Sigmoid colon (tissue), 7 donors: Measurements from ENCODE around the gene COL4A2. TPM values are rescaled to one million over a fixed set of nuclear protein-coding genes. Genes with fewer than 3 reads are reported as not detected.

ENCODE experiments used
- DNase-seq: peaks from one replicate; pipeline ENCODE4 v3.0.0-alpha.2; 2019
- H3K27ac ChIP-seq, 4 donors: fragments of 200-600 bp; sonication (generic); one replicate each; pipeline ENCODE4 v1.5.1; 2016 to 2019; ENCODE audit warnings: mild to moderate bottlenecking in 1 of 4
- H3K27me3 ChIP-seq, 3 donors: fragments of 200-600 bp; sonication (generic); one replicate each; pipeline ENCODE4 v1.5.1; 2019; ENCODE audit warnings: mild to moderate bottlenecking in 1 of 3
- H3K36me3 ChIP-seq, 4 donors: fragments of 200-600 bp; sonication (generic); one replicate each; pipeline ENCODE4 v1.5.1; 2016 to 2019
- H3K4me1 ChIP-seq, 4 donors: fragments of 200-600 bp; sonication (generic); one replicate each; pipeline ENCODE4 v1.5.1; 2017 to 2019
- H3K4me3 ChIP-seq, 4 donors: fragments of 200-600 bp; sonication (generic); one replicate each; pipeline ENCODE4 v1.5.1; 2017 to 2019; ENCODE audit warnings: mild to moderate bottlenecking in 2 of 4, moderate library complexity in 1 of 4
- H3K9me3 ChIP-seq, 4 donors: fragments of 200-600 bp in 3 of 4; sonication (generic) in 3 of 4; one replicate each; pipeline versions ENCODE4 v1.5.1 to v1.6.1; 2013 to 2019
- CTCF ChIP-seq, 4 experiments: fragments of 450-650 bp in 3 of 4; fragments of 200-600 bp in 1 of 4; IDR thresholded peaks; one replicate each; pipeline ENCODE4 v1.5.1; 2016 to 2019; ENCODE audit warnings: antibody characterized with exemption in 4 of 4, mild to moderate bottlenecking in 3 of 4, moderate library complexity in 2 of 4
- EP300 ChIP-seq, 4 donors: sonication (generic); formaldehyde crosslinking; IDR thresholded peaks; one replicate each; pipeline ENCODE4 v1.6.1; 2017; ENCODE audit warnings: antibody characterized with exemption in 4 of 4
- POLR2A ChIP-seq, 2 donors: fragments of 450-650 bp; IDR thresholded peaks; one replicate each; pipeline ENCODE4 v1.6.1; 2016; ENCODE audit warnings: antibody characterized with exemption in 2 of 2, mild to moderate bottlenecking in 2 of 2, moderate library complexity in 2 of 2
- POLR2AphosphoS5 ChIP-seq, 4 donors: sonication (generic); formaldehyde crosslinking; IDR thresholded peaks; one replicate each; pipeline ENCODE4 v1.6.1; 2017; ENCODE audit warnings: antibody characterized with exemption in 4 of 4
- WGBS, 2 donors: extraction: QIAGEN DNeasy Blood & Tissue Kit; methylation state at CpG; one replicate each; pipeline ENCODE4 v1.1.7; 2013; 5-methylcytosine and 5-hydroxymethylcytosine counted together
- intact Hi-C: fragments of 100-400 bp; cut with DNase I; formaldehyde crosslinking; loops from one replicate; pipeline ENCODE4 v1.15.1; 2023
- polyA plus RNA-seq, 3 donors: library from polyadenylated mRNA; stranded (reverse); fragments of 200-250 nt; gene quantifications; one replicate each; pipeline ENCODE4 v1.2.3, GENCODE V29; 2013
- total RNA-seq, 4 donors: library from RNA; depleted of rRNA; stranded (reverse); fragments of >200 nt; gene quantifications; one replicate each; pipeline ENCODE4 v1.1.0, GENCODE V29; 2016
- donor health status: healthy with polysubstance abuse.
- donor health status: Bipolar disorder and iron deficiency.
- donor health status: healthy.

COL4A2 gene
- total and polyA plus RNA-seq, 7 donors = 24.0 to 1,039 (median 306) TPM

GRCh38 chr13:110396476-110396875 lies 89.4 kb downstream of the COL4A2 start:
- H3K36me3 ChIP-seq = no peaks in the 10 kb centered on the region
- H3K27me3 ChIP-seq = no peaks in the 10 kb centered on the region
- no peak for TF ChIP-seq EP300 (IDR thresholded peaks at IDR 0.05)
- no peak for TF ChIP-seq POLR2A (IDR thresholded peaks at IDR 0.05)
- TF ChIP-seq POLR2AphosphoS5 (IDR thresholded peaks at IDR 0.05) = no peak
- no peak for TF ChIP-seq CTCF (IDR thresholded peaks at IDR 0.05)
- H3K9me3 ChIP-seq = no peaks in the 10 kb centered on the region
- no peak overlapping the region for H3K4me3 ChIP-seq
- WGBS, 2 donors = 59 to 62% methylated on average over 6 of the region's 6 CpGs
- H3K4me1 ChIP-seq = peaks cover 0 to 83% (median 80%) of the 10 kb centered on the region in 4 donors
- no peak for DNase-seq
- H3K27ac ChIP-seq = peak overlapping the region; percentile 90 to 96 (median 93)
- intact Hi-C loops = loop anchor here (5.0 kb wide), 1 partner anchor 89 kb away; the partner anchor contains the start of genes COL4A1 and COL4A2

- no peaks in the 10 kb centered on the region for H3K27me3 ChIP-seq
- H3K27ac ChIP-seq = peak overlapping the region; percentile 90 to 96 (median 93)
- H3K4me3 ChIP-seq = peak overlapping the region in 3 of 4 donors; percentile 9 to 24 (median 24)
- no peak for TF ChIP-seq CTCF (IDR thresholded peaks at IDR 0.05)
- peak; percentile 85 to 98 (median 87) for TF ChIP-seq POLR2AphosphoS5 (IDR thresholded peaks at IDR 0.05)
- TF ChIP-seq POLR2A (IDR thresholded peaks at IDR 0.05) = peak in 1 of 2 donors; percentile 14
- peak; percentile 94 to 100 (median 94) for TF ChIP-seq EP300 (IDR thresholded peaks at IDR 0.05)
- WGBS, 2 donors = 71 to 74% methylated on average over 11 of the region's 11 CpGs
- no peaks in the 10 kb centered on the region for H3K36me3 ChIP-seq
- intact Hi-C loops = loop anchor here (5.0 kb wide), 1 partner anchor 90 kb away; the partner anchor contains the start of genes COL4A1 and COL4A2
- DNase-seq = peak; percentile 99
- H3K9me3 ChIP-seq = no peaks in the 10 kb centered on the region
- peaks cover 0 to 84% (median 79%) of the 10 kb centered on the region in 4 donors for H3K4me1 ChIP-seq
Observed at GRCh38 chr13:110396913-110397381, 89.9 kb downstream of the COL4A2 start.

DNA sequence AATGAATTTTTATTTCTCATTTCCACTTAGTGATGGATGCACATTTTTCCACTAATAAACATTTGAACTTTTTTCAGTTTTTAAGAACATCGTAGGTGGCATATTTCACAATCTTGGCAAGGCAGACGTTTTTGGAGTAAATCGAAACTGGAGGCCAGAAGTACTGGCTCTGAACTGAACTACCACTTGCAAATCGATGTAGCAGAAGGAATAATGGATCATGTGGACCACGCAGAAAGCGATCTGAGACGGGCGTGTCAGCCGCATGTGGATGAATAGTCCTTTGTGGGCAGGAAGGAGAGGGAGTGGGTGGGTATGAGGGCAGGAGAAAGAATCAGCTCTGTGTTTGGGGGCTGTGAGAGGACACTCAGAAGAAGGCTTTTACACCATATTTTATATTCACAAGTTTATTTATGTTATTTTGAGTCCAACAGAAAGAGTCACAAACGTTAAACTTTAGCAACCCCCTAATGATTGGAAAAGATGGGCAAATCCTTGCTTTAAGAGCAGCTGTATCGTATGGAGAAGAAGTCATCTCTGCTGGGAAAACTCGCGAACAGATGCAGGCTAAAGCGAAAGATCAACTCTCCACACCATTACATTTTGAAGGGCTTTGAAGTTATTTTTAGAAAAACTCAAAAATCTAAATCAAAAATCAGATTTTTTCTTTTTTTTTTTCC lies 90.5 kb downstream of the COL4A2 start:
- H3K27ac ChIP-seq = peak overlapping the region; percentile 90 to 96 (median 93)
- peaks cover 0 to 80% (median 76%) of the 10 kb centered on the region in 4 donors for H3K4me1 ChIP-seq
- H3K9me3 ChIP-seq = no peaks in the 10 kb centered on the region
- no peaks in the 10 kb centered on the region for H3K36me3 ChIP-seq
- no peak for TF ChIP-seq POLR2AphosphoS5 (IDR thresholded peaks at IDR 0.05)
- no peak for TF ChIP-seq EP300 (IDR thresholded peaks at IDR 0.05)
- no peak for TF ChIP-seq POLR2A (IDR thresholded peaks at IDR 0.05)
- no peak for TF ChIP-seq CTCF (IDR thresholded peaks at IDR 0.05)
- peak overlapping the region in 3 of 4 donors; percentile 9 to 24 (median 24) for H3K4me3 ChIP-seq
- H3K27me3 ChIP-seq = no peaks in the 10 kb centered on the region
- 68 to 76% methylated on average over 14 of the region's 14 CpGs for WGBS, 2 donors
- intact Hi-C loops = loop anchor here (5.0 kb wide), 1 partner anchor 90 kb away; the partner anchor contains the start of genes COL4A1 and COL4A2
- peak; percentile 81 for DNase-seq

GRCh38 chr13:110398564-110399507 lies 91.8 kb downstream of the COL4A2 start:
- intact Hi-C loops = loop anchor here (5.0 kb wide), 1 partner anchor 92 kb away; the partner anchor contains the start of genes COL4A1 and COL4A2
- WGBS, 2 donors = 85 to 88% methylated on average over 7 of the region's 7 CpGs

More at GRCh38 chr13:110398564-110399507, 91.8 kb downstream of the COL4A2 start:
- Histone ChIP-seq H3K4me1 (peaks cover 0 to 86% (median 79%) of the 10 kb centered on the region in 4 donors), H3K9me3 (no peaks in the 10 kb centered on the region), H3K27ac (peak overlapping the region; percentile 90 to 96 (median 93)), H3K4me3 (no peak overlapping the region), H3K36me3 (no peaks in the 10 kb centered on the region), H3K27me3 (no peaks in the 10 kb centered on the region)
- TF ChIP-seq POLR2A (IDR thresholded peaks at IDR 0.05) (no peak), EP300 (IDR thresholded peaks at IDR 0.05) (no peak), CTCF (IDR thresholded peaks at IDR 0.05) (no peak), POLR2AphosphoS5 (IDR thresholded peaks at IDR 0.05) (no peak)
- no peak for DNase-seq
